HG02885 (cell line): ENCODE data around the gene PKD1L1.
A peak's percentile ranks its signal among the peaks of the same experiment; 100 is the strongest.

ENCODE experiments used
- ATAC-seq: cut with Tn5 transposase; IDR thresholded peaks from one replicate; pipeline ENCODE4 v1.9.1; 2021; ENCODE audit warnings: mild to moderate bottlenecking; ENCODE audit not compliant: unreplicated experiment, poor library complexity

The PKD1L1 gene

GRCh38 chr7:47744883-47745282, 203.4 kb downstream of the PKD1L1 start:
- ATAC-seq: no peak

- no peak for ATAC-seq
These were observed 204.2 kb downstream of the PKD1L1 start for GRCh38 chr7:47743965-47744591.

GRCh38 chr7:47741984-47742383, 206.3 kb downstream of the PKD1L1 start:
- ATAC-seq: no peak

- no peak for ATAC-seq
These were observed 208.4 kb downstream of the PKD1L1 start for GRCh38 chr7:47739891-47740290.

GRCh38 chr7:47739301-47739875, 208.9 kb downstream of the PKD1L1 start:
- ATAC-seq: no peak

GRCh38 chr7:47738563-47739166, 209.6 kb downstream of the PKD1L1 start:
- ATAC-seq: peak; percentile 96

GRCh38 chr7:47737601-47738000, 210.7 kb downstream of the PKD1L1 start:
- no peak for ATAC-seq

GRCh38 chr7:47735431-47736345, 212.6 kb downstream of the PKD1L1 start:
- no peak for ATAC-seq

- ATAC-seq: no peak
These were observed 213.3 kb downstream of the PKD1L1 start for GRCh38 chr7:47734949-47735291.

- ATAC-seq: no peak
These were observed 213.8 kb downstream of the PKD1L1 start for GRCh38 chr7:47734287-47734948.

- no peak for ATAC-seq
These were observed 218.1 kb downstream of the PKD1L1 start for GRCh38 chr7:47730142-47730541.

GRCh38 chr7:47726047-47726726, 222.1 kb downstream of the PKD1L1 start:
- no peak for ATAC-seq

- no peak for ATAC-seq
These were observed 223.1 kb downstream of the PKD1L1 start for GRCh38 chr7:47725031-47725780.
